ENCODE measurements around the gene FAM50B. TPM values are rescaled to one million over a fixed set of nuclear protein-coding genes. Genes with fewer than 3 reads are reported as not detected.

FAM50B gene
- total and polyA plus RNA-seq, 2 experiments from 2014 or later, result 4.4 to 4.8 TPM

GRCh38 chr6:3872370-3872854 lies 23.2 kb downstream of the FAM50B start (continued):
- TF ChIP-seq ZNF462 (CRISPR knock-in tag; IDR thresholded peaks at IDR 0.05) (no peak), REST (IDR thresholded peaks at IDR 0.05; ENCODE audit: unreplicated experiment) (no peak), STAT1 (IDR thresholded peaks at IDR 0.05; ENCODE audit: unreplicated experiment) (no peak), NANOG (IDR thresholded peaks at IDR 0.05; ENCODE audit: borderline replicate concordance) (no peak), CTCF (conservative IDR thresholded peaks at IDR 0.05; ENCODE audit: low read depth in 2 of 2) (no peak), ETS1 (IDR thresholded peaks at IDR 0.05) (no peak), JUNB (IDR thresholded peaks at IDR 0.05; ENCODE audit: unreplicated experiment) (no peak), EZH2 (IDR thresholded peaks at IDR 0.05; ENCODE audit: low read depth, unreplicated experiment) (no peak), EZH2phosphoT487 (IDR thresholded peaks at IDR 0.05; ENCODE audit: unreplicated experiment) (no peak), ZNF331 (CRISPR knock-in tag; IDR thresholded peaks at IDR 0.05; ENCODE audit: low read depth) (no peak), POLR2AphosphoS5 (IDR thresholded peaks at IDR 0.05; ENCODE audit: low read depth) (no peak)

Data from GM23338 (cell line).